HepG2 (cell line): Measurements from ENCODE around the gene PITX3. TPM values are rescaled to one million over a fixed set of nuclear protein-coding genes. Genes with fewer than 3 reads are reported as not detected.

Experiments
- ATAC-seq: fragments of 200-7000 bp; cut with Tn5 transposase; 3 replicates; pipeline ENCODE4 v1.9.1; 2020; ENCODE audit warnings: mild to moderate bottlenecking, moderate library complexity
- BruUV-seq: library from RNA; stranded (reverse); fragments of 400-500 nt; replicated peaks from 2 replicates; lab custom pipeline; 2021; lab: Mats Ljungman, UMichigan
- CTCF ChIA-PET: fragments of 300-600 bp; formaldehyde crosslinking; extraction: SDS; loops from one replicate; lab custom pipeline; 2021; ENCODE audit warnings: low total read pairs, inconsistent platforms, low intra/inter-chr PET ratio; lab: Yijun Ruan, JAX
- POLR2A ChIA-PET: fragments of 350-600 bp; sonication (Branson Sonifier 250); formaldehyde crosslinking; loops from one replicate; lab custom pipeline; 2020; ENCODE audit warnings: antibody characterized with exemption, inconsistent platforms; lab: Yijun Ruan, JAX
- DNase-seq: peaks from one replicate; pipeline ENCODE4 v3.0.0-alpha.2; 2015; ENCODE audit warnings: low spot score
- FAIRE-seq: peaks from 3 replicates; lab custom pipeline; 2011; peaks lifted over from hg19 to GRCh38; lab: Jason Lieb, UNC
- H2AFZ ChIP-seq: one replicate; pipeline ENCODE4 v1.6.1; 2011; ENCODE audit warnings: low read length, inconsistent platforms
- H3K27ac ChIP-seq: fragments of 300-600 bp; 3 replicates; pipeline ENCODE4 v1.8.0; 2011; ENCODE audit warnings: mixed run types, mild to moderate bottlenecking, mixed read lengths, low read length, inconsistent platforms; ENCODE audit not compliant: insufficient read depth; ENCODE audit errors: extremely low read length
- H3K27me3 ChIP-seq, 2 experiments: fragments of 200-600 bp in 1 of 2; 2 replicates in 1 of 2; 3 replicates in 1 of 2; pipeline versions ENCODE4 v1.6.0 to v1.8.0; 2011; ENCODE audit warnings: low read length in 2 of 2, mild to moderate bottlenecking in 2 of 2, moderate library complexity in 2 of 2, inconsistent platforms in 1 of 2; ENCODE audit not compliant: insufficient read depth in 2 of 2, control insufficient read depth in 1 of 2
- H3K36me3 ChIP-seq, 2 experiments: fragments of 200-600 bp in 1 of 2; replicated peaks in 1 of 2; 2 replicates in 1 of 2; 3 replicates in 1 of 2; pipeline versions ENCODE4 v1.5.1 to v1.8.0; 2011; ENCODE audit warnings: low read length in 2 of 2, inconsistent platforms in 1 of 2; ENCODE audit not compliant: insufficient read depth in 2 of 2, control insufficient read depth in 1 of 2
- H3K4me1 ChIP-seq: 2 replicates; pipeline ENCODE4 v1.5.1; 2012; ENCODE audit warnings: low read length, inconsistent platforms; ENCODE audit not compliant: insufficient read depth
- H3K4me2 ChIP-seq: 2 replicates; pipeline ENCODE4 v1.6.0; 2011; ENCODE audit warnings: low read depth, low read length, inconsistent platforms
- H3K4me3 ChIP-seq, 3 experiments: fragments of 200-600 bp in 1 of 3; sonication (generic), shearing (Covaris generic) in 1 of 3; replicated peaks in 1 of 3; 2 replicates each; pipeline ENCODE4 v1.5.1; 2011 to 2016; ENCODE audit warnings: low read length in 3 of 3, inconsistent platforms in 2 of 3, low read depth in 2 of 3, mild to moderate bottlenecking in 2 of 3, control low read depth in 1 of 3, mixed read lengths in 1 of 3; ENCODE audit not compliant: insufficient read depth in 1 of 3
- H3K79me2 ChIP-seq: one replicate; pipeline ENCODE4 v1.6.1; 2011; ENCODE audit warnings: low read length, inconsistent platforms; ENCODE audit not compliant: insufficient read depth
- H3K9ac ChIP-seq: 2 replicates; pipeline ENCODE4 v1.6.0; 2011; ENCODE audit warnings: mild to moderate bottlenecking, low read depth, low read length, inconsistent platforms; ENCODE audit not compliant: insufficient read depth
- H3K9me3 ChIP-seq: 2 replicates; pipeline ENCODE4 v1.5.1; 2012; ENCODE audit warnings: mild to moderate bottlenecking, low read length
- H4K20me1 ChIP-seq: 2 replicates; pipeline ENCODE4 v1.6.0; 2011; ENCODE audit warnings: inconsistent platforms, mild to moderate bottlenecking, low read length, moderate library complexity; ENCODE audit not compliant: insufficient read depth
- CBX2 ChIP-seq, 2 experiments: fragments of 200-600 bp in 1 of 2; sonication (generic); formaldehyde crosslinking in 1 of 2; IDR thresholded peaks; 2 replicates each; pipeline versions ENCODE4 v1.7.0 to v1.8.1; 2018 to 2022; ENCODE audit warnings: low read depth in 2 of 2, low read length in 1 of 2, mild to moderate bottlenecking in 1 of 2, missing genetic modification reagents in 1 of 2
- FOXC1 ChIP-seq: sonication (generic); formaldehyde crosslinking; IDR thresholded peaks from 2 replicates; pipeline ENCODE4 v1.8.0; 2022; ENCODE audit warnings: mild to moderate bottlenecking, missing genetic modification reagents, borderline replicate concordance
- GMEB2 ChIP-seq: IDR thresholded peaks from 2 replicates; pipeline ENCODE4 v1.6.1; 2016; ENCODE audit warnings: missing biosample characterization, missing genetic modification reagents, low read depth
- HIC2 ChIP-seq: sonication (generic); formaldehyde crosslinking; IDR thresholded peaks from 2 replicates; pipeline ENCODE4 v1.9.0; 2022; ENCODE audit warnings: low read depth, missing genetic modification reagents
- HNRNPL ChIP-seq: fragments of 200-400 bp; formaldehyde crosslinking; IDR thresholded peaks from 2 replicates; pipeline ENCODE4 v1.6.1; 2017; ENCODE audit warnings: mild to moderate bottlenecking, low read depth, low read length
- HOMEZ ChIP-seq: IDR thresholded peaks from 2 replicates; pipeline ENCODE4 v1.6.1; 2016; ENCODE audit warnings: low read depth
- KDM6A ChIP-seq: IDR thresholded peaks from 2 replicates; pipeline ENCODE4 v1.6.1; 2016; ENCODE audit warnings: low read depth
- MAZ ChIP-seq, 2 experiments: sonication (generic) in 1 of 2; formaldehyde crosslinking in 1 of 2; IDR thresholded peaks; 2 replicates each; pipeline versions ENCODE4 v1.5.0 to v1.6.1; 2012 to 2020; ENCODE audit warnings: low read depth in 2 of 2, mild to moderate bottlenecking in 2 of 2, borderline replicate concordance in 1 of 2, improper control_type of control experiment in 1 of 2, low read length in 1 of 2, missing genetic modification reagents in 1 of 2, moderate library complexity in 1 of 2
- PRDM10 ChIP-seq: sonication (generic); formaldehyde crosslinking; IDR thresholded peaks from 2 replicates; pipeline ENCODE4 v1.4.0; 2020; ENCODE audit warnings: low read depth, missing genetic modification reagents
- XRCC5 ChIP-seq: fragments of 200-400 bp; formaldehyde crosslinking; optimal IDR thresholded peaks from 2 replicates; pipeline ENCODE3; 2017; ENCODE audit warnings: mild to moderate bottlenecking, low read length
- ZBTB7B ChIP-seq: sonication (generic); formaldehyde crosslinking; IDR thresholded peaks from 2 replicates; pipeline ENCODE4 v1.4.0; 2020; ENCODE audit warnings: missing genetic modification reagents
- WGBS: methylation state at CpG from one replicate; pipeline ENCODE4 v1.1.6; 2017; ENCODE audit warnings: low lambda C conversion rate; 5-methylcytosine and 5-hydroxymethylcytosine counted together
- in situ Hi-C: cut with HindIII; loops from 2 replicates; pipeline ENCODE4 v1.10.0; 2017; ENCODE audit warnings: low pct_unique_long_range_greater_than_20kb; ENCODE audit not compliant: extremely low pct_ligation_motif_present
- intact Hi-C: fragments of 100-400 bp; cut with micrococcal nuclease; formaldehyde crosslinking; loops from one replicate; pipeline ENCODE4 v1.10.0; 2022; ENCODE audit not compliant: unreplicated experiment
- polyA plus RNA-seq, 8 experiments: library from polyadenylated mRNA; depleted of rRNA in 3 of 8; stranded (reverse) in 7 of 8; unstranded in 1 of 8; fragments of >200 nt; fragmentation: Illumina TruSeq in 4 of 8; extraction: Trizol in 4 of 8; gene quantifications; 2 replicates each; pipeline versions ENCODE4 v1.2.1 to v1.2.3, GENCODE V29; 2011 to 2016; ENCODE audit warnings: low read depth in 4 of 8, missing spikeins in 1 of 8, mixed read lengths in 1 of 8; ENCODE audit not compliant: insufficient read depth in 1 of 8
- total RNA-seq, 5 experiments: library from RNA; depleted of rRNA; stranded (reverse); fragments of >200 nt; fragmentation: Illumina TruSeq; extraction: Trizol; gene quantifications; 2 replicates each; pipeline ENCODE4 v1.2.3, GENCODE V29; 2016; ENCODE audit warnings: low read depth in 1 of 5

The PITX3 gene
- total and polyA plus RNA-seq, 2 of the 13 experiments (the other 11 are each of a cell fraction or from before 2014, with no cell fraction given): not detected

- peak; percentile 91; the same call in 1 of the 2 replicates for TF ChIP-seq HIC2 (CRISPR knock-in tag)
- TF ChIP-seq HNRNPL: peak; percentile 86
- no peak for TF ChIP-seq FOXC1 (CRISPR knock-in tag)
- no peak for TF ChIP-seq CBX2 (IDR thresholded peaks at IDR 0.05; ENCODE audit: low read depth, low read length)
- TF ChIP-seq CBX2 (CRISPR knock-in tag; IDR thresholded peaks at IDR 0.05; ENCODE audit: low read depth): no peak
These were observed 52.9 kb downstream of the PITX3 start (continued) for GRCh38 chr10:102188298-102188940.

- intact Hi-C loops (no loop called here), in situ Hi-C loops (no loop called here)
- DNase-seq (no peak), ATAC-seq (no peak), FAIRE-seq (no peak)
- H2AFZ ChIP-seq: no peak overlapping the region
- H3K9ac ChIP-seq: no peak overlapping the region
- BruUV-seq: no TSS peak
- H3K4me2 ChIP-seq: no peak overlapping the region
- no peak overlapping the region for H3K27ac ChIP-seq
- H3K4me1 ChIP-seq: peaks cover 11% of the 10 kb centered on the region
- peaks cover 19% of the 10 kb centered on the region for H3K9me3 ChIP-seq
- H3K36me3 ChIP-seq: no peaks in the 10 kb centered on the region
- ChIA-PET POLR2A (no interaction called here), CTCF (no interaction called here)
- 63% methylated on average over 15 of the region's 15 CpGs for WGBS
- no peaks in the 10 kb centered on the region for H3K79me2 ChIP-seq
- H3K4me3 ChIP-seq: no peak overlapping the region
- no peaks in the 10 kb centered on the region for H4K20me1 ChIP-seq
- H3K27me3 ChIP-seq: no peaks in the 10 kb centered on the region
- TF ChIP-seq PRDM10 (CRISPR knock-in tag): no peak
- TF ChIP-seq MAZ (IDR thresholded peaks at IDR 0.05; ENCODE audit: borderline replicate concordance, low read depth, low read length): no peak
- no peak for TF ChIP-seq MAZ (CRISPR knock-in tag; IDR thresholded peaks at IDR 0.05; ENCODE audit: low read depth)
- TF ChIP-seq KDM6A (CRISPR knock-in tag): no peak
- no peak for TF ChIP-seq XRCC5
- TF ChIP-seq GMEB2: no peak
- TF ChIP-seq ZBTB7B (CRISPR knock-in tag): no peak
- TF ChIP-seq HOMEZ (CRISPR knock-in tag): no peak
These were observed 55.3 kb downstream of the PITX3 start for GRCh38 chr10:102185811-102186527.
